DMS53 treated with DMSO at 0.1 percent for 48 hours (cell line): Measurements from ENCODE around the gene DNAH10.

Experiments used
- DNase-seq: peaks from one replicate; lab custom pipeline; 2025; ENCODE audit not compliant: unreplicated experiment; lab: John Stamatoyannopoulos, UW

DNAH10 gene

DNA sequence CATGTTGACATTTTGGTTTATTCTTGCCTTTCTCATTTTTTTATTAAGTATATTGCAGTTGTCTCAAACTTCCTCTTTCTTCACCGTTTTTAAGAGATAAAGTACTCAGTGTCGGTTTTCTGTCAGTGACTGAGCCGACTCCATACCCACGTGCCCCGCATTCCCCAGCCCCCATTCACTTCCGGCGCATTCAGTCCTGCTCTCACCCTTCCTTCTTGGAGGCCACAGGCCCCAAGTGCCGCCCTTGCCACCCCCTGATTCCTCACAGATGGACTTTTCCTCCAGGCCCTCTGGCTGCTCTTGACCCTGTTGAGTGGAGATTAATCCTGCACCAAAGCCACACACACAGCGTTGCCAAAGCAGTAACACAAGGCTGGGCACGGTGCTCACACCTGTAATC is 19.1 kb upstream of the DNAH10 start:
- DNase-seq, result no peak

GRCh38 chr12:123744836-123745235 is 17.3 kb upstream of the DNAH10 start:
- no peak for DNase-seq

DNA sequence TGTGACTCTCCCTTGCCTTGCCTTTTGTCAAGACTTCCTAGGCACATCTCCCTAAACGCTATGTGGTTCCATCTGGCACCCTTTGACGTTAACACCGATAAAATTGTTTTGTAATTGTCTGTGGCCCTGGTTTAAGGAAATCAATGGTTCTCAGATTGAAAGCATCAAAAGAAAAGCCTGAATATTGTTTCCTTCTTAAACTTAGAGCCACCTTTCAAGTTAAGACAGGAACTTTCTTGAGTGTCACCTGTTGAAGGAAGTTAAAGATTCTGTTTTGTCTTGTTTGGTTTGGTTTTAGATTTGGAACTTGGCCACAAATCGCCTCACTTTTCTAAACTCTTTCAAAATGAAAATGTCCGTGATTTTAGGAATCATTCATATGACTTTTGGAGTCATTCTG is 14.8 kb upstream of the DNAH10 start:
- no peak for DNase-seq

GRCh38 chr12:123748161-123748560 is 13.9 kb upstream of the DNAH10 start:
- no peak for DNase-seq

DNA sequence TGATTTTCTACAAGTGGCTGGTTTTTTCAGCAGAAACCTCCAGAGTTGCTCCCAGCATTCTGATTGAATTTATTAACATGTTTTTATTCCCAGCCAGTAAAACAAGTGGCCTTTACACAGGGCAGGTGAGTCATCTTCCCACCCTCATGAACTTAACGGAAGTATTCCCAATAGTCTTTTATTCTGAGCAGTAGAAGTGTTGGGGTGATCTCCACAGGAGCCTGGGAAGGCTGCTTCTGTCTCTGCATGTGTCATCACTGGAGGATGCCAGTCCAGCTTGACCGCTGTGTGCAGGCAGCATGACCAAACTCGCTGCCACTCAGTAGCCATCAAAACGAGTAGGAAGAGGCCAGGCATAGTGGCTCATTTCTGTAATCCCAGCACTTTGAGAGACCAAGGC is 13.4 kb upstream of the DNAH10 start:
- DNase-seq, result no peak

- no peak for DNase-seq
Measured at GRCh38 chr12:123749355-123749754, 12.7 kb upstream of the DNAH10 start.

DNA sequence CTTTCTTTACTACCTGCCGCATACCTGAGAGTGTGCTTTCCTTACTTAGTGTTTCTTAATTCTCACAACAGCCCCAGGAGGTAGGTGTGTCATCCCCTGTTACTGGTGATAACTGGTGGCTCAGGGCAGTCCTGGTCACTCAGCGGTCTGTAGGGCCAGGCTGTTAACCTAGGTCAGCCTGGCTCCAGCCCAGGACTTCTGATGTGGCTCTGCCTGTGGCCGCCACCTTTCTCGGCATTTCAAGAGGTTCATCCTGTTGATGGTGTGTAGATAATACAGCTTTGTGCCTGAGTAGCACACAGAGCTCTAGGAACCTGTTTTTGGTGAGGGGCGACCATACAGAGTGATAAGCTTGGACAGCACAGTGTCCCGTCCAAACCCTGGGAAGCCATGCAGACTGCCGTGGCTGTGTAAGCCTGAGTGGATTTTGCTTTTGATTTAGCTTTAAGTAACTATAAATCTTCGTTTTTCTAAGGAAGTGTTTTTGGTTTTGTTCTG is 11.9 kb upstream of the DNAH10 start:
- DNase-seq, result no peak

GRCh38 chr12:123752046-123752445 is 10.1 kb upstream of the DNAH10 start:
- no peak for DNase-seq

DNA sequence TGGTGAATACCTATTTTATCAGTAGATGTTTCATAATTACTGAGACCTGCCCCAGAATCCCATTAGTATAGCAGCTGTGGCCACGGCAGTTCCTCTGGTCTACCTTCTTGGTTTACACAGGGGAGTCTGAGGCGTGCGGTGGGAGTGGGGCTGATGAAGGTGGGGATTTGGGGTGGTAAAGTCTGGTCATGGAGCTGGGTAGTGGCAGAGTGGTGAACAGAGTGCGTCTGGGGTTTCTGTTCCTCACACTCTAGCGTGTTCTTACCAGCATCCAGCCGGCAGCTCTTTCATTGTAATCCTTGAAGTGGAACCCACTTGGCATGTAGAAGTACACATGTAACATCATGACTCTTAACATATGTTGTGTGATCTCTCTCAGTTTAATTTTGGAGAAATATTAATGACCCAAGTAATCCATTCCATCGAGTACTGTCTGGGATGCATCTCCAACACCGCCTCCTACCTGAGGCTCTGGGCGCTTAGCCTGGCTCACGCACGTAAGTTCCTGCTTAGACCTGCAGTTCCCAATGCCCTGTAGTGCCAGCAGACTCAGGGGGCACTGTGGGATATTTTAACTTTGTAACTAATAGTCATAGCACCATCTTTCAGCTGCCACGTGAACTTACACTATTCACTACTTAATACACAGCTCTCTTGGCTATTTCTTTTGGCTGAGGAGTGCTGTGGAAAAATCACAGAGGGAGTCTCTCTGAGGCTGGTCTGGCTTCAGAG is 7.9 kb upstream of the DNAH10 start:
- no peak for DNase-seq

- DNase-seq, result no peak
Measured at GRCh38 chr12:123757561-123757960, 4.5 kb upstream of the DNAH10 start.

GRCh38 chr12:123760267-123760938 is 1.7 kb upstream of the DNAH10 start:
- DNase-seq, result no peak

DNA sequence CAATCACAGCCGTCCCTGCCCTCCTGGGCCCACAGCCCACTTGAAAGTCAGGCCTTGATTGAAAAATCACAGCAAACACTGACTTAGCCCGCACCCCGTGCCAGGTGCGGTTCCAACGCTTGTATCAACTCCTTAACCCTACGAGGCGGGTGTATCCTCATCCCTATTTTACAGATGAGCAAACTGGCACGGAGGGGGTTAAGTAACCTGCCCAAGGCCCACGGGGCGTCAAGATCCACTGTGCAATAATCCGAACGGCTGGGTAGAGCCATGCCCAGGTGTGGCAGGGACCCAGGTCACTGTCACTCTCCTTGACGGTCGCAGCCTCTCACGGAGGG is 583 bp downstream of the DNAH10 start:
- no peak for DNase-seq

- no peak for DNase-seq
Measured at GRCh38 chr12:123763093-123763492, 992 bp downstream of the DNAH10 start.

GRCh38 chr12:123764109-123764508 is 2.0 kb downstream of the DNAH10 start:
- no peak for DNase-seq

DNA sequence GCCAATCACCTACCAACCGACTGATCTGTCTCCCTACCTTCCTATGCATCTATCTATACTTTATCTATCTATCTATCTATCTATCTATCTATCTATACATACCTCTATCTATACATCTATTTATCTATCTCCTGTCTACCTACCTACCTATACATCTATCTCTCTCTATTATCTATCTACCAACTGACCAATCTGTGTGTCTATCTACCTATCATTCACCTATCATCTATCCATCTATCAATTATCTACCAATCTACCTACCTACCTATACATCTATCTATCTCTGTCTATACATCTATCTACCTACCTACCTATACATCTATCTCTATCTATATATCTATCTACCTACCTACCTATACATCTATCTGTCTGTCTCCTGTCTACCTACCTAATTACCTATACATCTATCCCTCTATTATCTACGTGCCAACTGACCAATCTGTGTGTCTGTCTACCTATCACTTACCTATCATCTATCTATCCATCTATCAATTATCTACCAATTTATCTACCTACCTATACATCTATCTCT is 3.5 kb downstream of the DNAH10 start:
- DNase-seq, result no peak

GRCh38 chr12:123767613-123768012 is 5.5 kb downstream of the DNAH10 start:
- DNase-seq, result no peak

DNA sequence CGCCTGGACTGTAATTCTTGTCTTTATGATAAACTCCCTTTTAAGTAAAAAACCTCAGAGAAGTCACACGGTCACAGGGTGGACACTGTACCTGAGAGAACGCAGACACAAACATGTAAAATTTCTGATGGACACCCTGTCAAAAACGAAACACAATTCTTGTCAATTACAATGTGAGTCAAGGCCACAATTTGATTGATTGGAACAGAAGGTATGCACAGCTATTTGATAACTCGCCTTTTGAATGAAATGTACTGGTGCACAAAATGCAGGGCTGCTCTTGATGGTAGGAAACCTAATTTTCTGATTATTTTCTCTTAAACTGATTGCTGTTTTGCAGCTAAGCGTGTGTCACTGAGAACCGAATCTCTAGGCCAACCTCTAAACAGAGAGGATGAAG is 9.2 kb downstream of the DNAH10 start:
- no peak for DNase-seq

- no peak for DNase-seq
Measured at GRCh38 chr12:123772074-123772473, 10.0 kb downstream of the DNAH10 start.

GRCh38 chr12:123773375-123773774 is 11.3 kb downstream of the DNAH10 start:
- DNase-seq, result no peak

GRCh38 chr12:123779551-123779950 is 17.4 kb downstream of the DNAH10 start:
- no peak for DNase-seq

DNA sequence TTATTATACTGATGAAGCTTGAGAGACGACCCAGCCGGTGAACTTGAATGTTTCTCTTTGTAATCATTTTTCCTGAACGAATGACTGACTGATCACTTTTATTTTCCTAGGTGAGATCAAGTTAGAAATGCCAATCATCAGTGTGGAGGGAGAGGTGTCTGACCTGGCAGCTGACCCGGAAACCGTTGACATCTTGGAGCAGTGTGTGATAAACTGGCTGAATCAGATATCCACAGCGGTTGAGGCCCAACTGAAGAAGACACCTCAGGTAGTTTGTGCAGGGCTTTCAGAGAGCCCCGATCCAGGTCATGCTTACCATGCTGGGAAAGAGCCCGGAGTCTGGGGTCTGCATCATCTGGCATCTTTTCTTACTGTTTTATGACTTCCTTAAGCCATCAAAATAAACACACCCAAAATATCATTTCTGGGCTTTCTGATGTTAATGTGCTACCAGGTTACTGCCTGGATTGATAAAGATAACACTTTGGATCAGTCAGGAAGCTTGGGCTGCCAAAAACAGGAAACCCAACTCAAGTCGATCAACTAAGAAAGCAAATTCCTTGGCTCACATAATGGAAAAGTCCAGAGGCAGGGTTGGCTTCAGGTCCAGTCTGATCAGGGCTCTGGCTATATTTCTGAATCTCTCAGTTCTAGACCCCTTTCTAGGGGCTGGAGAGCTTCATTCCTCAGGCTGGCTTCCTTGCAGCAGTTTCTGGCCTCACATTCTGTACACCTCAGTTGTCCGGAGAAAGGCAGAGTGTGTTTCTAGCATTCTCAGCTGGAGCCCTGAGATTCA is 21.1 kb downstream of the DNAH10 start:
- no peak for DNase-seq

GRCh38 chr12:123787466-123787865 is 25.4 kb downstream of the DNAH10 start:
- peak; percentile 17 for DNase-seq
